HFFc6 (cell line): ENCODE measurements around the gene STAM. TPM values are rescaled to one million over a fixed set of nuclear protein-coding genes. Genes with fewer than 3 reads are reported as not detected.
A peak's percentile ranks its signal among the peaks of the same experiment; 100 is the strongest.

Experiments used
- DNase-seq: peaks from one replicate; pipeline ENCODE4 v3.0.0-alpha.2; 2018
- H3K27ac Mint-ChIP-seq: 2 replicates; pipeline ENCODE4 v1.8.0; 2020; ENCODE audit warnings: mild to moderate bottlenecking, mixed read lengths
- H3K27me3 Mint-ChIP-seq: 2 replicates; pipeline ENCODE4 v1.8.0; 2021; ENCODE audit warnings: mild to moderate bottlenecking, moderate library complexity, mixed read lengths; ENCODE audit not compliant: insufficient read depth
- H3K36me3 Mint-ChIP-seq: 2 replicates; pipeline ENCODE4 v1.8.0; 2021; ENCODE audit warnings: low read depth, mixed read lengths
- H3K4me1 Mint-ChIP-seq: 2 replicates; pipeline ENCODE4 v1.8.0; 2020; ENCODE audit warnings: low read depth, mixed read lengths
- H3K4me3 Mint-ChIP-seq: 2 replicates; pipeline ENCODE4 v1.8.0; 2020; ENCODE audit warnings: mild to moderate bottlenecking, moderate library complexity, mixed read lengths
- H3K9me3 Mint-ChIP-seq: 2 replicates; pipeline ENCODE4 v1.8.0; 2020; ENCODE audit warnings: mild to moderate bottlenecking, mixed read lengths
- CTCF ChIP-seq: fragments of 200-600 bp; sonication (generic); IDR thresholded peaks from 2 replicates; pipeline ENCODE4 v1.5.0; 2021; ENCODE audit warnings: antibody characterized with exemption, mild to moderate bottlenecking
- total RNA-seq, 6 experiments: library from RNA; stranded (reverse); fragmentation: NEBNext Ultra II Directional; extraction: Animal tissue kit (Norgen Biotek cat#: 25700); gene quantifications; 2 replicates in 1 of 6; 3 replicates in 5 of 6; pipeline ENCODE4 v1.2.3, GENCODE V29; 2021

Gene STAM
- total RNA-seq, 6 experiments from 2014 or later, result 37.8 to 46.9 (median 43.2) TPM

GRCh38 chr10:17607060-17607459 lies 36.9 kb upstream of the STAM start:
- TF ChIP-seq CTCF, result no peak
- Mint-ChIP-seq H3K27me3 (no peaks in the 10 kb centered on the region), H3K4me1 (peaks cover 22% of the 10 kb centered on the region)

DNA sequence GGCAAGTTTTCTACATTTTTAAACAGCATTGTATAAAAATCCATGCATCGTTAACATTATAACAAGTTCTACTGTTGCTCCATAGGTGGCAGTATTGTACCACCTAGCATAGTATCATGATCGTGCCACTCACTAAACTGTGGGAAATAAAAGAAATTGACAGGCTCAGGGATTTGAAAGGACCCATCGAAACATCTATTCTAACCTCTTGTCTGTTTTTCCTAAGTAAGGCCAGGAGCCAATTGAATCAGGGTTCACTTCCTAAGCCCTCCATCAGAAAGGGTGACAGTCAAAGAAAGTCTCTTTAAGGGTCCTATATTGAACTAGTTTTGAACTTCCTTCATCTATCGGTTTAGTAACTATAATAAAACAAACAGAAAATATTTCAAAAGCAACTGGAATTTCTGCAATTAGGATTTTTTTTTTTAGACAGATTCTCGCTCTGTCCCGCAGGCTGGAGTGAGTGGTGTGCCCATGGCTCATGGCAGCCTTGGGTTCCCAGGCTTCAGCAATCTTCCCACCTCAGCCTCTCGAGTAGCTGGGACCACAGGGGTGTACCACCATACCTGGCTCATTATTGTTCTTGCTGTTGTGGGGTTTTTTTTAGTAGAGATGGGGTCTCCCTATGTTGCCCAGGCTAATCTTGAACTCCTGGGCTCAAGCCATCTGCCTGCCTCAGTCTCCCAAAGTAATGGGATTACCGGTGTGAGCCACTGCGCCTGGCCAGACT lies 36.2 kb upstream of the STAM start:
- peak; percentile 53 for DNase-seq
- H3K27ac Mint-ChIP-seq, result no peak overlapping the region; the same call in 1 of the 2 replicates

More at GRCh38 chr10:17607060-17607459, 36.9 kb upstream of the STAM start:
- H3K4me3 Mint-ChIP-seq, result no peak overlapping the region
- H3K27ac Mint-ChIP-seq, result peak overlapping the region; percentile 31; the same call in 1 of the 2 replicates
- H3K9me3 Mint-ChIP-seq, result no peaks in the 10 kb centered on the region
- H3K36me3 Mint-ChIP-seq, result peaks cover 4% of the 10 kb centered on the region; the same call in 1 of the 2 replicates
- no peak for DNase-seq

DNA sequence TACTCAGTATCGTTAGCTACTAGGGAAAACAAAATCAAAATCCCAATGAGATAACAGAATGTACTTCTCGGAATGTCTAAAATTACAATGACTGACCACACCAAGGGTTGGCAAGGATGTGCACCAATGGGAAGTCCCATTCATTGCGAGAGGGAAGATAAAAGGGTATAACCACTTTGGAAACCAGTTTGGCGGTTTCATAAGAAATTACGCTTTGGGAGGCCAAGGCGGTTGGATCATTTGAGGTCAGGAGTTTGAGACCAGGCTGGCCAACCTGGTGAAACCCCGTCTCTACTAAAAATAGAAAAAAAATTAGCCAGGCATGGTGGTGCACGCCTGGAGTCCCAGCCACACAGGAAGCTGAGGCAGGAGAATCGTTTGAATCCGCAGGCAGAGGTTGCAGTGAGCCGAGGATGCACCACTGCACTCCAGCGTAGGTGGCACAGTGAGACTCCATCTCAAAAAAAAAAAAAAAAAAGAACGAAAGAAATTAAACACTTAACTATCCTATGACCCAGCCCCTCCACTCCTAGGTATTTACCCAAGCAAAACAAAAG lies 34.4 kb upstream of the STAM start:
- peaks cover 17% of the 10 kb centered on the region for H3K36me3 Mint-ChIP-seq
- H3K4me1 Mint-ChIP-seq, result peaks cover 35% of the 10 kb centered on the region
- no peaks in the 10 kb centered on the region for H3K9me3 Mint-ChIP-seq
- no peak overlapping the region for H3K4me3 Mint-ChIP-seq
- H3K27me3 Mint-ChIP-seq, result no peaks in the 10 kb centered on the region
- no peak for DNase-seq
- no peak overlapping the region for H3K27ac Mint-ChIP-seq
- no peak for TF ChIP-seq CTCF

More for the DNA sequence above, 36.2 kb upstream of the STAM start:
- Mint-ChIP-seq H3K4me3 (no peak overlapping the region), H3K27me3 (no peaks in the 10 kb centered on the region), H3K9me3 (no peaks in the 10 kb centered on the region), H3K36me3 (peaks cover 10% of the 10 kb centered on the region), H3K4me1 (peaks cover 26% of the 10 kb centered on the region)
- TF ChIP-seq CTCF, result peak; percentile 93

DNA sequence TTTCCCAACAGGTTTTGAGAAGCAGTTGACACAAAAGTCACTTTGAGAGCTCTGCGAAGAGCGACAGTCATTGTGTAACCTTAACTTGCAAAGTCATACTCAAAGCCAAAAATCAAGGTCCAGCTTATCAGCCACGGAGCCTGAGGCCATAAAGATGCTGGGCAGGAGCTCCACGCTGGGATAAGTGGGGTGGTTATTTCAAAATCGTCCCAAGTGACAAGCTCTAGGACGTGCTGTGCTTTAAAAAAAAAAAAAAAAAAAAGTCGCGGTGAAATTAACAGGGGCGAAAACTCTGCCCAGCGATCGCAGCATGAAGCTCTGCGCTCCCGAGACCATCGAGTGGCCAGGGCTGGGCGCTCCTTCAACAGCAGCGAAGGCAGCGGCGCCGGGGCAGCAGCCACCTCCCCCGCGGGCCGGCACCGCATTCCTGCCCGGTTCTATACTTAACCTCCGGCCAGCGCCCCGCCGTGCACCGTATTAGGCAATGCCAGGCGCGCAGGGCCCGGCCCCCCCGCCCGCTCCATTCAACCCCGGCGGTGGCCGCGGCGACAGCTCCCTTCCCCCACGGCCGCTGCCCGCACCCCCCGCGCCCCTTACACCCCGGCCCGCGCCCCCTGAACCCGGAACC lies 27.4 kb upstream of the STAM start:
- peaks cover 1% of the 10 kb centered on the region; the same call in 1 of the 2 replicates for H3K27me3 Mint-ChIP-seq
- peaks cover 26% of the 10 kb centered on the region for H3K4me1 Mint-ChIP-seq
- H3K4me3 Mint-ChIP-seq, result peak overlapping the region; percentile 81
- no peak for TF ChIP-seq CTCF
- H3K9me3 Mint-ChIP-seq, result no peaks in the 10 kb centered on the region
- peaks cover 19% of the 10 kb centered on the region for H3K36me3 Mint-ChIP-seq
- peak; percentile 57 for DNase-seq
- peak overlapping the region; percentile 42 for H3K27ac Mint-ChIP-seq

DNA sequence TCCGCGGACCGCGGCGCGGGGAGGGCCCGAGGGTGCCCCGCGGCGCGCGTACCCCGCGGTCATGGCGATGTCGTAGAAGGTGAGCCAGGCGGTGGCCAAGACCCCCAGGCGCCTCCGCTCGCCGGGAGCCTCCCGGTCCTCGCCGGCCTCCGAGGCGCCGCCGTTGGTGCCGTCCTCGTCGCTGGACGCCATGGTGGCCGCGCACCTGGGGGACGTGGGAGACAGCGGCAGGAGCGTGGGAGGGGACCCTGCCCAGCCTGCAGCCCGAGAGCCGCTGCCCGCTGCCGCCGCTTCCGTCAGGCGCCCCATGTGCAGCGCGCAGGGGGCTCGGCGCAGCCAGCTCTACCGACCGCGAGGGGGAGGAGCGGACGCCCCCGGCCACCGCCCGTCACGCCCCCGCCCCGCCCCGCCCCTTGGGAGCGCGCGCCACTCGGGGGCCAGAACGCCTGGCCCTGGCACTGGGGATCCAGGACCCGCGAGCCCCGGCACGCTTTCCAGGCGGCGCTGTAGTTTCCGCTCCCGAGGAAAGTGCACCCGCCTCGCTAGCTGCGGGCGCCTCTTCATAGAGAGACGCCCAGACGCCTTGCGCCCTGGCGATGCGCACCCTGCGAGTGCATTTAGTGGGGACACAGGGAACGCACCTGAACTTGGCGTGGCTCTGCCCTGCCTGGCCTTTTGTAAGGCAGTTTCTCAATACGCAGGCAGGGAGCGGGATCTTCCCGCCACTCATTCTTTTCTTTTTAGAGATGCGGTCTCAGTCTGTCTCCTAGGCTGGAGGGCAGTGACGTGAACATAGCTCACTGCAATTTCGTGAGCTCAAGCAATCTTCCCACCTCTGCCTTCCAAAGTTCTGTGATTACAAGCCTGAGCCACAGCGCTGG lies 26.7 kb upstream of the STAM start, which contains the start of gene HACD1:
HACD1 (minus strand) TSS at position 344 of the 881 bp plus-strand sequence; CDS start at position 309, 35 bp downstream.
- Mint-ChIP-seq H3K4me3 (peak within 1 kb of the TSS; percentile 96), H3K36me3 (peaks cover 16% of the 10 kb centered on the region), H3K27me3 (peaks cover 1% of the 10 kb centered on the region; the same call in 1 of the 2 replicates), H3K27ac (peak within 1 kb of the TSS; percentile 92), H3K4me1 (peaks cover 28% of the 10 kb centered on the region), H3K9me3 (no peaks in the 10 kb centered on the region)
- peak; percentile 71 for DNase-seq
- peak; percentile 69 for TF ChIP-seq CTCF
